ENCODE results near the gene DLK2. TPM values are rescaled to one million over a fixed set of nuclear protein-coding genes. Genes with fewer than 3 reads are reported as not detected.
"Not testable (repeated sequence)": the region's sequence is repeated elsewhere in the genome, so short reads cannot be mapped to it uniquely, and the experiment has no call there.

DLK2 gene
- total RNA-seq, 1 experiment from 2014 or later = 5.4 TPM

DNA sequence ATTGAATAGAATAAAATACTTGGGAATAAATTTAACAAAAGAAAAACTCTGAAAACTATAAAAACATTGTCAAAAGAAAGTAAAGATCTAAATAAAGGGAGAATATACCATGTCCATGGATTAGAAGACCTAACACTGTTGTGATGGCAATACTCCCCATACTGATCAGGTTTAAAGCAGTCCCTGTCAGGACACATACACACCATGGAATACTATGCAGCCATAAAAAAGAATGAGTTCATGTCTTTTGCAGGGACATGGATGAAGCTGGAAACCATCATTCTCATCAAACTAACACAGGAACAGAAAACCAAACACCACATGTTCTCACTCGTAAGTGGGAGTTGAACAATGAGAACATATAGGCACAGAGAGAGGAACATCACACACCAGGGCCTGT lies 44.6 kb downstream of the DLK2 start:
- not testable (repeated sequence) for H3K27ac ChIP-seq; H3K4me3 ChIP-seq; H3K9me3 ChIP-seq (replicated peaks); H3K27me3 ChIP-seq; DNase-seq; H3K36me3 ChIP-seq; H3K4me1 ChIP-seq

DNA sequence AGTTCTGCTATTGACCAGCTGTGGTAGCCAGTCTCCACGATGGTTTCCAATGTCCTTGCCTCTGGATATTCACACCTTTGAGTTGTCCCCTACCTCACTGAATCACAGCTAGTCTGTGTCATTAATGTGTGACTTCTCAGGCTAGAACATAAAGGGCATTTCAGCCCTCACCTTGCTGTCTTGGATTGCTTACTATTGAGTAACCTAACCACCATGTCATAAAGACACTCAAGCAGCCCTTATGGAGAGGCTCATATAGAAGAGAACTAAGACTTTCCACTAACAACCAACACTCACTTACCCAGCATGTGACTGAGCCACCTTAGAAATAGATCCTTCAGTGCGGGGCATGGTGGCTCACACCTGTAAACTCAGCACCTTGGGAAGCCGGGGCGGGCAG lies 47.1 kb downstream of the DLK2 start:
- DNase-seq = no peak
- no peak overlapping the region for H3K27ac ChIP-seq
- H3K4me3 ChIP-seq = no peak overlapping the region
- H3K36me3 ChIP-seq = no peaks in the 10 kb centered on the region
- no peaks in the 10 kb centered on the region for H3K9me3 ChIP-seq (replicated peaks)
- no peaks in the 10 kb centered on the region for H3K4me1 ChIP-seq
- no peaks in the 10 kb centered on the region for H3K27me3 ChIP-seq

DNA sequence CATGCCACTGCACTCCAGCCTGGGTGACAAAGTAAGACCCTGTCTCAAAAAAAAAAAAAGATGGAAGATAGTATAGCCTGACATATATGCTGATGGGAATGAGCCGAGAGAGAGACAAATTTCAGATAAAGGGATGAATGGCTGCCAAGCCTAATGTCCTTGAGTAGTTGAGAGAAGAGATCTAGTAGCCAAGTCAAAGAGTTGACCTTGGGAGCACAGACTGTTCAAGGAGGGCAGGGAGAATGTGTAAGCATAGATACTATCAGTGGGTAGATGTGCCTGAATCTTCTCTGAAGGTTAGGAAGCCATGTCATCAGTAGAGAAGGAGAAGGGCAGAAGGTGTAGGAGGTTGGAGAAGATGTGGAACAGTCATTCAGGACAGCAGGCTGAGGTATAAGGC lies 48.1 kb downstream of the DLK2 start:
- H3K4me1 ChIP-seq = no peaks in the 10 kb centered on the region
- no peaks in the 10 kb centered on the region for H3K36me3 ChIP-seq
- no peak for DNase-seq
- no peak overlapping the region for H3K4me3 ChIP-seq
- H3K27me3 ChIP-seq = no peaks in the 10 kb centered on the region
- no peak overlapping the region for H3K27ac ChIP-seq
- no peaks in the 10 kb centered on the region for H3K9me3 ChIP-seq (replicated peaks)

DNA sequence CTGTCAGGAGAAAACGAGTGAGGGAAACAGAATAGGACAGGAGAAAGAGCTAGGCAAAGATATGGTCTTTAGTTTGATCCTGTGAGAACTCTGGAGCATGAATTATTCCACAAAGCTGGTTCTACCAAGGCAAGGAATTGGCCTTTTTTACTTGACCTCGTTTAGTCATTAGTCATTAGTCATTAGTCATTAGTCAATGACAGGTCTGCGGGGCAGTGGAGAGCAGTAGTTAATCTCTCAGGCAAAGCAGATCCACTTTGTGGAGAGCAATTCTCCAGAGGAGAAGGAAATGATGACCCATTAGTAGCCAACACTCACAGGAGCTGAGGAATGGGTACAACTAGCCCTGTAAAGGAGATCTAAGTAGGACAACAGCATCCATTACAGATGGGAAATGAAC lies 50.0 kb downstream of the DLK2 start:
- H3K9me3 ChIP-seq (replicated peaks) = no peaks in the 10 kb centered on the region

DNA sequence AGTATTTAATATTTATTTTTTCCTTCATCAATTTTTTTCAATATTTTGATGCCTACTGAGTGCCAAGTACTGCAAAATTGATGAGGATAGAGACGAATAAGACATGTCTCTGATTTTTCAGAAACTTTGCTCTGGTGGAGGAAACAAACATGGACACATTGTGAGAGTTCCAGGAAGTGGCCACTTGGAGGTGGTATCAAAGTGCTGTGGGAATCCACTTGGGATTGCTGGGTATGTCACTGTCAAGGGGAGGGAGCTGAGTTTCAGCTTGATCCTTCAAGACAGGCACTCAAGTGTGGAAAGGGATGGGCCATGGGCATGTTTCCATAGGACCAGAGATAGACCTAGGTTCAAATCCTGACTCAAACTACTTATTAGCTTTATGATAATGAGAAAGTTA lies 52.5 kb downstream of the DLK2 start:
- H3K4me3 ChIP-seq = no peak overlapping the region
- peak in 1 of 2 experiments; percentile 10 for DNase-seq

More for the DNA sequence above, 50.0 kb downstream of the DLK2 start:
- Histone ChIP-seq H3K27ac (no peak overlapping the region), H3K4me1 (no peaks in the 10 kb centered on the region), H3K27me3 (no peaks in the 10 kb centered on the region), H3K4me3 (no peak overlapping the region), H3K36me3 (no peaks in the 10 kb centered on the region)
- DNase-seq = no peak

DNA sequence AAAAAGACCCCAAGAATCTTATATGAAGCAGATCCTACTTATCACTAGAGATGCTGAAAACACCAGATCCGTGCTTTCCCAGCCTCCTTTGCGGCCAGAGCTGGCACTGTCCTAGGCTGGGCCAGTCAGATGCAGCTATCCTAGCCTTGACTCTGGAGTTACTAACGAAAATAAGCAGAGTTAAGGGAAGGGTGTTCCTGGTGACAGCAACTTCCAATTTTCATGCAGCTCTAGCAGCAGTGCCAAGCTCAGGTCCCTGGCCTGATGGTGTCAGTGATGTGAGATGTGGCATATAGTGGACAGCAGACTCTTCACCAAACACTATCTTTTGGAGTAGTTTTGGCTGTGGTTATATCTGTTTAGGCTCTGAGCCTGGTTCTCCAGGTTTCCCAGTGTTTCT lies 53.6 kb downstream of the DLK2 start:
- DNase-seq = no peak
- Histone ChIP-seq H3K27ac (no peak overlapping the region), H3K27me3 (no peaks in the 10 kb centered on the region), H3K4me1 (no peaks in the 10 kb centered on the region), H3K4me3 (no peak overlapping the region), H3K9me3 (replicated peaks) (no peaks in the 10 kb centered on the region), H3K36me3 (no peaks in the 10 kb centered on the region)

More for the DNA sequence above, 52.5 kb downstream of the DLK2 start:
- no peak overlapping the region for H3K27ac ChIP-seq
- no peaks in the 10 kb centered on the region for H3K27me3 ChIP-seq
- no peaks in the 10 kb centered on the region for H3K4me1 ChIP-seq
- H3K36me3 ChIP-seq = no peaks in the 10 kb centered on the region
- H3K9me3 ChIP-seq (replicated peaks) = no peaks in the 10 kb centered on the region

Other genes starting within 250 kb of the DLK2 start
- 23.8 and 31.4 TPM in 2 replicates for gene DNPH1, start 226.1 kb downstream of the DLK2 start, total RNA-seq (2014; rRNA removed; shearing (Covaris generic))
- gene TTBK1, start 212.1 kb downstream of the DLK2 start, total RNA-seq (2014; rRNA removed; shearing (Covaris generic)) = not detected in 2 replicates
- not detected in 2 replicates for gene SLC22A7, start 157.3 kb downstream of the DLK2 start, total RNA-seq (2014; rRNA removed; shearing (Covaris generic))
- not detected in 2 replicates for gene CRIP3, start 146.7 kb downstream of the DLK2 start, total RNA-seq (2014; rRNA removed; shearing (Covaris generic))
- 17.2 and 17.7 TPM in 2 replicates for gene ZNF318, start 85.9 kb downstream of the DLK2 start, total RNA-seq (2014; rRNA removed; shearing (Covaris generic))
- gene ABCC10, start 28.0 kb downstream of the DLK2 start, total RNA-seq (2014; rRNA removed; shearing (Covaris generic)) = 6.9 and 10.3 TPM in 2 replicates
- 32.2 and 38.8 TPM in 2 replicates for gene TJAP1, start 22.0 kb upstream of the DLK2 start, total RNA-seq (2014; rRNA removed; shearing (Covaris generic))
- 0.14 TPM in 1 of 2 replicates, not detected in the other for gene LRRC73, start 54.8 kb upstream of the DLK2 start, total RNA-seq (2014; rRNA removed; shearing (Covaris generic))
- 56.3 and 61.7 TPM in 2 replicates for gene YIPF3, start 61.4 kb upstream of the DLK2 start, total RNA-seq (2014; rRNA removed; shearing (Covaris generic))
- 37.3 and 38.3 TPM in 2 replicates for gene POLR1C, start 61.5 kb upstream of the DLK2 start, total RNA-seq (2014; rRNA removed; shearing (Covaris generic))
- 75.1 and 88.6 TPM in 2 replicates for gene XPO5, start 120.5 kb upstream of the DLK2 start, total RNA-seq (2014; rRNA removed; shearing (Covaris generic))
- gene POLH, start 120.6 kb upstream of the DLK2 start, total RNA-seq (2014; rRNA removed; shearing (Covaris generic)) = 10.3 and 12.4 TPM in 2 replicates
- 43.4 and 58.1 TPM in 2 replicates for gene GTPBP2, start 173.7 kb upstream of the DLK2 start, total RNA-seq (2014; rRNA removed; shearing (Covaris generic))
- gene MAD2L1BP, start 180.3 kb upstream of the DLK2 start, total RNA-seq (2014; rRNA removed; shearing (Covaris generic)) = 28.0 and 34.4 TPM in 2 replicates
- gene RSPH9, start 189.5 kb upstream of the DLK2 start, total RNA-seq (2014; rRNA removed; shearing (Covaris generic)) = not detected in 2 replicates
- gene MRPS18A, start 232.2 kb upstream of the DLK2 start, total RNA-seq (2014; rRNA removed; shearing (Covaris generic)) = 51.6 and 54.7 TPM in 2 replicates